GM10266 (cell line): ENCODE results near the gene LINGO1.

ENCODE experiments used
- DNase-seq: peaks from one replicate; pipeline ENCODE4 v3.0.0; 2012; ENCODE audit errors: extremely low spot score
- TF ChIP-seq, protein P1 (sequence below): IDR thresholded peaks from 2 replicates; pipeline ENCODE4 v1.5.1; 2012; ENCODE audit warnings: mild to moderate bottlenecking, low read depth; ENCODE audit not compliant: control insufficient read depth, insufficient read depth; ENCODE audit errors: missing control alignments

Gene LINGO1

DNA sequence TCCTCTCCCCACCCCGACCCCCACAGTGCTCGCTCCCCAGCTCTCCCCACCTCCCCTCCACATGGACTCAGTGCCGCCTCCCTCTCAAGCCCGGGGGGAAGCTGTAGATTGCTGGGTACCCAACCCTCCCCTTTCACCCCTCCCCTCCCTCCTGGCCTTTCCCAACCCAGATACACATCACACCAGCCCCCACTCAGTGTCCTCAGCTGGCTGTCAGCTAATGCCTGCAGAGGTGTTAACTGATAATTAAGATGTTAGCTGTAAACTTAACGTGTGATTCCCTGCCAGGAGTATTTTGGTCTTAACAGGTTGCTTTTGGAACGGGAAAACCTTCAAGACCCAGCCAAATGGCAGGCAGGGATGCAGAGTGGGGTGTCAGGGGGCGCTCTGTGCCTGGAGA, 39.4 kb upstream of the LINGO1 start:
- TF ChIP-seq, protein P1, sequence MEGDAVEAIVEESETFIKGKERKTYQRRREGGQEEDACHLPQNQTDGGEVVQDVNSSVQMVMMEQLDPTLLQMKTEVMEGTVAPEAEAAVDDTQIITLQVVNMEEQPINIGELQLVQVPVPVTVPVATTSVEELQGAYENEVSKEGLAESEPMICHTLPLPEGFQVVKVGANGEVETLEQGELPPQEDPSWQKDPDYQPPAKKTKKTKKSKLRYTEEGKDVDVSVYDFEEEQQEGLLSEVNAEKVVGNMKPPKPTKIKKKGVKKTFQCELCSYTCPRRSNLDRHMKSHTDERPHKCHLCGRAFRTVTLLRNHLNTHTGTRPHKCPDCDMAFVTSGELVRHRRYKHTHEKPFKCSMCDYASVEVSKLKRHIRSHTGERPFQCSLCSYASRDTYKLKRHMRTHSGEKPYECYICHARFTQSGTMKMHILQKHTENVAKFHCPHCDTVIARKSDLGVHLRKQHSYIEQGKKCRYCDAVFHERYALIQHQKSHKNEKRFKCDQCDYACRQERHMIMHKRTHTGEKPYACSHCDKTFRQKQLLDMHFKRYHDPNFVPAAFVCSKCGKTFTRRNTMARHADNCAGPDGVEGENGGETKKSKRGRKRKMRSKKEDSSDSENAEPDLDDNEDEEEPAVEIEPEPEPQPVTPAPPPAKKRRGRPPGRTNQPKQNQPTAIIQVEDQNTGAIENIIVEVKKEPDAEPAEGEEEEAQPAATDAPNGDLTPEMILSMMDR = no peak
- DNase-seq = no peak

DNA sequence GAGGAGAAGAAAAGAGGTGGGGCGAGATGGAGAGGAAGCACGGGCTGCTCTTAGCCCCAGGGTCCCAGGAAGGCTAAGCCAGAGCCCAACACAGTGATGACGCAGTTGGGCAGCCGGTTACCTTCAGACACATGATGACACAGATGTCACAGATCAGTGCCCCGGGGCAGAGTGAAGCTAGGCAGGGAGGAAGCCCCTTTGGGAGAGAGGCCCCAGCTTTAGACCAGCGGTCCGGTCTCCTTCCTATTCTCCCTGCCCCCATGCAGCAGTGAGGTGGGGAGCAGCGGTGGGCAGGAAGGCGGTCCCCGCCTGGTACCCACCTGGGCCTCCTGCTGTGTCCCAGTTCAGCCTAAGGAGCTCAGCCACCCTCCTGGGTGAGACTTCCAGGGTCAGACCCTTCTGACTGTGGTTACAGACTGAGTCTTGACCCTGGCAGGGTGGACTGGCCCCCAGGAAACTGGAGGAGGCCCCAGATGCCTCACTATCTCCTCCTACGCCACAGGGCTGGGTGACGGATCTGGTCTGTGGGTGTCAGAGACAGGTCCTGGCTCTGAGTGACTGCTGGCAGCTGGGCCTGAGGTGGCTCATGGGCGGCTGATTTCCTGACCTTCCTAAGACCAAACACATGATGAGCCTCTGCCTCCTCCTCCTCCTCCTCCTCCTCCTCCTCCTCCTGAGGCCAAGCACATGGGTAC, 38.8 kb upstream of the LINGO1 start:
- TF ChIP-seq, protein P1 = no peak
- no peak for DNase-seq

DNA sequence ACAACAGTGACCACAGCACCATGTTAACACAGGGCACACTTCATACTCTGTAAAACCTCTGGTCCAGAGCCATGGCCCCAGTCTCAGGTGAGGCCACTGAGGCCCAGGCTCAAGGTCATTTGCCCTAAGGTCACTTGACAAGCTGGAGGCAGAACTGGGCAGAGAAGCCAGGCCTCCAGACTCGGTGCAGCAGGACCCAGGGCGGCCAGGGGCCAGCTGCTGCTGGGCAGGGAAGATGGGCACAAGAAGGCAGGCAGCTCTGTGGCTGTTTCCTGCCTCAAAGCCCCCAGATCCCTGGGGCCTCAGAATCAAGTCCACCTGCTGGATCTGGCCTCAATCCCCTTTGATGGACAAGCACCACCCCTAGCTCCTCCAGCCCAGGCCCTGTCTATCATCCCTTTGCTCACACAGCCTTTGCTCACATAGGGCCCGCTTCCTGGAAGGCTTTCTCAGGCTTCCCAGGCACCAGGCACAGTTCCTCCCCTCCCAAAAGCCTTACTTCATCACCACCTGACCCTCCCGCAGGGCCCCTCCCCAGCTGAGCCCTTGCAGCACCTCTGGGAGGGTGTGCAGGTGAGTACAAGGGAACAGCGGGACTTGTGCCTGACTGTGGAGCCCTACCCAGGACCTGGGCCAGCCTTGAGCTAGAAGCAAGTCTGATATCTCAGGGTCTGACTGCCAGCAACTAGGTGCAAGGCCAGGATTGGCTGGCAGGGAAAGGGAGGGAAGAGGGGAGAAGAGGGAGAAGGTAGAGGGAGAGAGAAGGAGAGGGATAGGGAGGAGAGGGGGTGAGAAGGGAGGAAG, 38.0 kb upstream of the LINGO1 start:
- TF ChIP-seq, protein P1 = no peak
- no peak for DNase-seq

- no peak for DNase-seq
- TF ChIP-seq, protein P1 = no peak
Observed at GRCh38 chr15:77669896-77670295, 37.2 kb upstream of the LINGO1 start.

- TF ChIP-seq, protein P1 = no peak
- no peak for DNase-seq
Observed at GRCh38 chr15:77667338-77668234, 34.9 kb upstream of the LINGO1 start.

DNA sequence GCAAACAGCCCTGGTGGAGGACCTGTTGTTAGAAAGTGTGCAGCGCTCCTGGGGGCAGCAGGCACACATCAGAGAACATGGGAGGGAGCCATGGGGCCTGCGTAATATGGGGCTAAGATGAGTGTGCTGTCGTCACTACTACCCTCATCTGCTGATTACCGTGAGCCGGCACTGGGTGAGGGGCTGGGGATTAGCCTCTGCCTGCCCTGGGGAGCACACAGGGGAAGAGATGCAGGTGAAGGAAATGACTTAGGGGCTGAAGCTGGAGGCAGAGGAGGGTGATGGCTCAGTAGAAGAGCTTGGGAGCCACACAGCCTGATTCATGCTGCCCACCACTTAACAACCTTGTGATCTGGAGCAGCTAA, 33.6 kb upstream of the LINGO1 start:
- DNase-seq = no peak
- TF ChIP-seq, protein P1 = no peak
